Sigmoid colon (tissue), 3 donors: ENCODE data around the gene FSTL4.

Source experiments
- CTCF ChIP-seq, 4 experiments: fragments of 450-650 bp in 3 of 4; fragments of 200-600 bp in 1 of 4; IDR thresholded peaks; one replicate each; pipeline ENCODE4 v1.5.1; 2016 to 2019; ENCODE audit warnings: antibody characterized with exemption in 4 of 4, mild to moderate bottlenecking in 3 of 4, moderate library complexity in 2 of 4
- POLR2A ChIP-seq, 2 donors: fragments of 450-650 bp; IDR thresholded peaks; one replicate each; pipeline ENCODE4 v1.6.1; 2016; ENCODE audit warnings: antibody characterized with exemption in 2 of 2, mild to moderate bottlenecking in 2 of 2, moderate library complexity in 2 of 2

GRCh38 chr5:133246376-133247150 is 365.8 kb downstream of the FSTL4 start:
- TF ChIP-seq CTCF (IDR thresholded peaks at IDR 0.05) (no peak), POLR2A (IDR thresholded peaks at IDR 0.05) (no peak)
